Measurements from ENCODE around the gene DLG1. TPM values are rescaled to one million over a fixed set of nuclear protein-coding genes. Genes with fewer than 3 reads are reported as not detected.
A peak's percentile ranks its signal among the peaks of the same experiment; 100 is the strongest.

DLG1 gene
- total RNA-seq, 1 donor from 2014 or later = 138 TPM

DNA sequence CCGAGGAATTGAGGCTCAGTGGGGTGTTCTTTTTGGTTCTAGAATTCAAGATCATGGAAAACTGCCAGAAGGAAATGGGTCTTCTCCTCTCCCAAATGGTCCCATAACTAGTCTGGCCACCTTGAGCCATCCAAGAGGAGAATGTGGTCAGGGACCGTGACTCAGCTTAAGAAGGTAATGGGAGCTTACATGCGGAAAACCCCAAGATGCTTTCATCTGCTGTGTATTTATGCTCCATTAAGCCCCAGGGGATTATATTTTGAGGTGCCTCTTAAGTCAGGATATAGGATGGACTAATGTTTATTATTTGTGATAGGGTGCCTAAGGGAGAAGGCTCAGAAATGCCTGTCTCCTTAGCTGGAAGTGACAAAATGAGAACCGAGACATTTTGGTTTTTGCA is 39.2 kb upstream of the DLG1 start:
- H3K36me3 Mint-ChIP-seq = no peaks in the 10 kb centered on the region
- peaks cover 52% of the 10 kb centered on the region for H3K4me1 Mint-ChIP-seq
- peak overlapping the region; percentile 86 for H3K27ac Mint-ChIP-seq
- Histone ChIP-seq H3K27me3 (no peaks in the 10 kb centered on the region), H3K27ac (no peak overlapping the region), H2AFZ (replicated peaks) (no peak overlapping the region), H3K4me2 (no peak overlapping the region), H3K4me1 (peaks cover 31% of the 10 kb centered on the region), H3K36me3 (no peaks in the 10 kb centered on the region), H3F3A (ENCODE audit: low read depth) (peaks cover 16% of the 10 kb centered on the region), H3K4me3 (no peak overlapping the region), H4K20me1 (ENCODE audit: low read depth) (no peaks in the 10 kb centered on the region), H3K9ac (no peak overlapping the region), H3K79me2 (ENCODE audit: low read depth) (no peaks in the 10 kb centered on the region), H3K9me3 (ENCODE audit: low read depth) (no peaks in the 10 kb centered on the region)
- TF ChIP-seq EZH2phosphoT487 (IDR thresholded peaks at IDR 0.05) (no peak), EZH2 (IDR thresholded peaks at IDR 0.05) (no peak)
- TF ChIP-seq, protein P1, sequence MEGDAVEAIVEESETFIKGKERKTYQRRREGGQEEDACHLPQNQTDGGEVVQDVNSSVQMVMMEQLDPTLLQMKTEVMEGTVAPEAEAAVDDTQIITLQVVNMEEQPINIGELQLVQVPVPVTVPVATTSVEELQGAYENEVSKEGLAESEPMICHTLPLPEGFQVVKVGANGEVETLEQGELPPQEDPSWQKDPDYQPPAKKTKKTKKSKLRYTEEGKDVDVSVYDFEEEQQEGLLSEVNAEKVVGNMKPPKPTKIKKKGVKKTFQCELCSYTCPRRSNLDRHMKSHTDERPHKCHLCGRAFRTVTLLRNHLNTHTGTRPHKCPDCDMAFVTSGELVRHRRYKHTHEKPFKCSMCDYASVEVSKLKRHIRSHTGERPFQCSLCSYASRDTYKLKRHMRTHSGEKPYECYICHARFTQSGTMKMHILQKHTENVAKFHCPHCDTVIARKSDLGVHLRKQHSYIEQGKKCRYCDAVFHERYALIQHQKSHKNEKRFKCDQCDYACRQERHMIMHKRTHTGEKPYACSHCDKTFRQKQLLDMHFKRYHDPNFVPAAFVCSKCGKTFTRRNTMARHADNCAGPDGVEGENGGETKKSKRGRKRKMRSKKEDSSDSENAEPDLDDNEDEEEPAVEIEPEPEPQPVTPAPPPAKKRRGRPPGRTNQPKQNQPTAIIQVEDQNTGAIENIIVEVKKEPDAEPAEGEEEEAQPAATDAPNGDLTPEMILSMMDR (IDR thresholded peaks at IDR 0.05) = no peak
- H3K27me3 Mint-ChIP-seq (ENCODE audit: insufficient read depth, low read depth) = peaks cover 12% of the 10 kb centered on the region
- DNase-seq (ENCODE audit: low spot score) = no peak
- H3K9me3 Mint-ChIP-seq = no peaks in the 10 kb centered on the region
- H3K4me3 Mint-ChIP-seq = no peak overlapping the region

DNA sequence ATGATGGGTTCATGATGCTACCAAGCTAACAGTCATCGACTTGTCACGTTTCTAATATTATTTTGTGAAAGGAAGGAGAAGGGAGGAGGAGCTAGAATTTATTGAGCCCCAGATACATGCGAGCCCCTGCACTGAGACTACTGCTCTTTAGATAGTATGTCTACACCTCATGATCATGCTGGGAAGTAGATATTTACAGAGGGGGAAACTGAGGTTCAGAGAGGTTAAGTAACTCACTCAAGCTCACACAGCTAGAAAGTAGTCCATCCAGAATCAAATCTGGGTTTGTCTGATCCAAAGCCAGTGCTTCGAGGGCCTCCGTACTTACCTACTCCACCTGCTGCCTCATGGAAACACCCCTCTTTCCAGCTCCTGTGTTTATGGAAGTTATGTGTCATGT is 38.8 kb upstream of the DLG1 start:
- no peak for DNase-seq (ENCODE audit: low spot score)
- Histone ChIP-seq H3K4me2 (no peak overlapping the region), H3F3A (ENCODE audit: low read depth) (peaks cover 16% of the 10 kb centered on the region), H3K36me3 (no peaks in the 10 kb centered on the region), H4K20me1 (ENCODE audit: low read depth) (no peaks in the 10 kb centered on the region), H3K4me3 (no peak overlapping the region), H3K79me2 (ENCODE audit: low read depth) (no peaks in the 10 kb centered on the region), H3K27ac (no peak overlapping the region), H3K27me3 (no peaks in the 10 kb centered on the region), H3K9me3 (ENCODE audit: low read depth) (no peaks in the 10 kb centered on the region), H2AFZ (replicated peaks) (no peak overlapping the region), H3K4me1 (peaks cover 32% of the 10 kb centered on the region), H3K9ac (no peak overlapping the region)
- Mint-ChIP-seq H3K4me3 (no peak overlapping the region), H3K27me3 (ENCODE audit: insufficient read depth, low read depth) (peaks cover 12% of the 10 kb centered on the region), H3K4me1 (peaks cover 54% of the 10 kb centered on the region), H3K9me3 (no peaks in the 10 kb centered on the region), H3K36me3 (no peaks in the 10 kb centered on the region), H3K27ac (no peak overlapping the region)
- no peak for TF ChIP-seq EZH2 (IDR thresholded peaks at IDR 0.05)
- TF ChIP-seq EZH2phosphoT487 (IDR thresholded peaks at IDR 0.05) = no peak
- TF ChIP-seq, protein P1 (IDR thresholded peaks at IDR 0.05) = no peak

DNA sequence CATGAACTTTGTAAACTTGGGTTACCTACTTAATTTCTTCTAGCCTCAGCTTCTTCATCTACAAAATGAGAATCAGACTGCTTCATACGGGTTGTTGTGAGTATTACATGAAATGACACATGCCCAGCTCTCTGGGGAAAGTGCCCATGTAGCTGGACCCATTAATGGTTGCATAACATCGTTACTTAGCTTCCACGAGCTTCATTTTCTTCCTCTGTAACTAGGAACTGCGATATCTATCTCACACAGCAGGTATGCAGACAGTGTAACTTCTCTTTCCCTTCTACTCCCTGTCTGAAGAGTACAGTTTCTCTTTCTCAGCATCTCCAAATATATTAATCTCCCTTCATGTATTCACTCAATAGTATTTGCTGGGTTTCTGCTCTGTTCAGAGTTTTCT is 37.9 kb upstream of the DLG1 start:
- H3K27me3 ChIP-seq = no peaks in the 10 kb centered on the region
- H3K9me3 ChIP-seq (ENCODE audit: low read depth) = no peaks in the 10 kb centered on the region
- no peak overlapping the region for H3K4me2 ChIP-seq
- peaks cover 6% of the 10 kb centered on the region for H3K27me3 Mint-ChIP-seq (ENCODE audit: insufficient read depth, low read depth)
- no peaks in the 10 kb centered on the region for H3K36me3 ChIP-seq
- no peak overlapping the region for H3K9ac ChIP-seq
- no peaks in the 10 kb centered on the region for H4K20me1 ChIP-seq (ENCODE audit: low read depth)
- DNase-seq (ENCODE audit: low spot score) = no peak
- H2AFZ ChIP-seq (replicated peaks) = no peak overlapping the region
- peaks cover 55% of the 10 kb centered on the region for H3K4me1 Mint-ChIP-seq
- H3K36me3 Mint-ChIP-seq = no peaks in the 10 kb centered on the region
- TF ChIP-seq EZH2phosphoT487 (IDR thresholded peaks at IDR 0.05) = no peak
- TF ChIP-seq EZH2 (IDR thresholded peaks at IDR 0.05) = no peak
- TF ChIP-seq, protein P1 (IDR thresholded peaks at IDR 0.05) = no peak
- no peak overlapping the region for H3K4me3 Mint-ChIP-seq
- no peak overlapping the region for H3K27ac ChIP-seq
- H3K27ac Mint-ChIP-seq = no peak overlapping the region
- peaks cover 32% of the 10 kb centered on the region for H3K4me1 ChIP-seq
- H3K79me2 ChIP-seq (ENCODE audit: low read depth) = no peaks in the 10 kb centered on the region
- H3K9me3 Mint-ChIP-seq = no peaks in the 10 kb centered on the region
- H3K4me3 ChIP-seq = no peak overlapping the region
- peaks cover 16% of the 10 kb centered on the region for H3F3A ChIP-seq (ENCODE audit: low read depth)

Measured in neural progenitor cell (in vitro differentiated cells).